Measurements from ENCODE around the gene CRYBB1.

Gene CRYBB1

GRCh38 chr22:26566994-26567393, 50.8 kb downstream of the CRYBB1 start:
- TF ChIP-seq GATA3 (IDR thresholded peaks at IDR 0.05; ENCODE audit: low read depth, low read length), result no peak
- TF ChIP-seq GATA2 (IDR thresholded peaks at IDR 0.05; ENCODE audit: low read depth, low read length), result no peak

GRCh38 chr22:26565889-26566288, 51.9 kb downstream of the CRYBB1 start:
- no peak for TF ChIP-seq GATA2 (IDR thresholded peaks at IDR 0.05; ENCODE audit: low read depth, low read length)
- TF ChIP-seq GATA3 (IDR thresholded peaks at IDR 0.05; ENCODE audit: low read depth, low read length), result no peak

GRCh38 chr22:26565181-26565580, 52.6 kb downstream of the CRYBB1 start:
- no peak for TF ChIP-seq GATA3 (IDR thresholded peaks at IDR 0.05; ENCODE audit: low read depth, low read length)
- no peak for TF ChIP-seq GATA2 (IDR thresholded peaks at IDR 0.05; ENCODE audit: low read depth, low read length)

- no peak for TF ChIP-seq GATA2 (IDR thresholded peaks at IDR 0.05; ENCODE audit: low read depth, low read length)
- TF ChIP-seq GATA3 (IDR thresholded peaks at IDR 0.05; ENCODE audit: low read depth, low read length), result no peak
These were observed 53.2 kb downstream of the CRYBB1 start for GRCh38 chr22:26564672-26565071.

- no peak for TF ChIP-seq GATA3 (IDR thresholded peaks at IDR 0.05; ENCODE audit: low read depth, low read length)
- TF ChIP-seq GATA2 (IDR thresholded peaks at IDR 0.05; ENCODE audit: low read depth, low read length), result no peak
These were observed 53.6 kb downstream of the CRYBB1 start for GRCh38 chr22:26564181-26564580.

GRCh38 chr22:26563022-26563421, 54.8 kb downstream of the CRYBB1 start:
- TF ChIP-seq GATA3 (IDR thresholded peaks at IDR 0.05; ENCODE audit: low read depth, low read length) (no peak), GATA2 (IDR thresholded peaks at IDR 0.05; ENCODE audit: low read depth, low read length) (no peak)

- TF ChIP-seq GATA3 (IDR thresholded peaks at IDR 0.05; ENCODE audit: low read depth, low read length) (no peak), GATA2 (IDR thresholded peaks at IDR 0.05; ENCODE audit: low read depth, low read length) (no peak)
These were observed 55.9 kb downstream of the CRYBB1 start for GRCh38 chr22:26561756-26562417.

- TF ChIP-seq GATA3 (IDR thresholded peaks at IDR 0.05; ENCODE audit: low read depth, low read length), result no peak
- TF ChIP-seq GATA2 (IDR thresholded peaks at IDR 0.05; ENCODE audit: low read depth, low read length), result no peak
These were observed 57.8 kb downstream of the CRYBB1 start for GRCh38 chr22:26559961-26560575.

- TF ChIP-seq GATA2 (IDR thresholded peaks at IDR 0.05; ENCODE audit: low read depth, low read length) (no peak), GATA3 (IDR thresholded peaks at IDR 0.05; ENCODE audit: low read depth, low read length) (no peak)
These were observed 59.5 kb downstream of the CRYBB1 start for GRCh38 chr22:26558248-26558895.

GRCh38 chr22:26556904-26557303, 60.9 kb downstream of the CRYBB1 start:
- TF ChIP-seq GATA3 (IDR thresholded peaks at IDR 0.05; ENCODE audit: low read depth, low read length) (no peak), GATA2 (IDR thresholded peaks at IDR 0.05; ENCODE audit: low read depth, low read length) (no peak)

- TF ChIP-seq GATA3 (IDR thresholded peaks at IDR 0.05; ENCODE audit: low read depth, low read length) (no peak), GATA2 (IDR thresholded peaks at IDR 0.05; ENCODE audit: low read depth, low read length) (no peak)
These were observed 62.3 kb downstream of the CRYBB1 start for GRCh38 chr22:26555478-26555877.

GRCh38 chr22:26554956-26555355, 62.9 kb downstream of the CRYBB1 start:
- no peak for TF ChIP-seq GATA3 (IDR thresholded peaks at IDR 0.05; ENCODE audit: low read depth, low read length)
- no peak for TF ChIP-seq GATA2 (IDR thresholded peaks at IDR 0.05; ENCODE audit: low read depth, low read length)

GRCh38 chr22:26553056-26553752, 64.6 kb downstream of the CRYBB1 start:
- TF ChIP-seq GATA3 (IDR thresholded peaks at IDR 0.05; ENCODE audit: low read depth, low read length), result no peak
- TF ChIP-seq GATA2 (IDR thresholded peaks at IDR 0.05; ENCODE audit: low read depth, low read length), result no peak

GRCh38 chr22:26552466-26552865, 65.4 kb downstream of the CRYBB1 start:
- TF ChIP-seq GATA2 (IDR thresholded peaks at IDR 0.05; ENCODE audit: low read depth, low read length) (no peak), GATA3 (IDR thresholded peaks at IDR 0.05; ENCODE audit: low read depth, low read length) (no peak)
